Spinal cord (tissue), 10 donors: ENCODE results near the gene ZNF630. TPM values are rescaled to one million over a fixed set of nuclear protein-coding genes. Genes with fewer than 3 reads are reported as not detected.
A peak's percentile ranks its signal among the peaks of the same experiment; 100 is the strongest.

Experiments used
- DNase-seq, 6 donors: peaks; one replicate each; pipeline versions ENCODE4 v3.0.0 to v3.0.0-alpha.2; 2013 to 2015; ENCODE audit warnings: low spot score in 6 of 6, low read depth in 4 of 6
- H3K27ac ChIP-seq: one replicate; pipeline ENCODE4 v1.5.1; 2013; ENCODE audit warnings: low read depth, low read length, control low read depth
- H3K27me3 ChIP-seq: one replicate; pipeline ENCODE4 v1.6.1; 2013; ENCODE audit warnings: low read length; ENCODE audit not compliant: control insufficient read depth, insufficient read depth
- H3K36me3 ChIP-seq: one replicate; pipeline ENCODE4 v1.6.1; 2013; ENCODE audit warnings: low read length; ENCODE audit not compliant: control insufficient read depth, insufficient read depth
- H3K4me1 ChIP-seq: one replicate; pipeline ENCODE4 v1.6.1; 2013; ENCODE audit warnings: low read length; ENCODE audit not compliant: control insufficient read depth, insufficient read depth
- H3K4me3 ChIP-seq: one replicate; pipeline ENCODE4 v1.5.1; 2013; ENCODE audit warnings: low read depth, low read length, control low read depth
- H3K9me3 ChIP-seq: one replicate; pipeline ENCODE4 v1.6.1; 2013; ENCODE audit warnings: low read length; ENCODE audit not compliant: control insufficient read depth, insufficient read depth
- WGBS: methylation state at CpG from one replicate; pipeline ENCODE4 v1.1.5; 2013; ENCODE audit warnings: missing lambda C conversion rate; ENCODE audit not compliant: insufficient coverage; 5-methylcytosine and 5-hydroxymethylcytosine counted together
- polyA plus RNA-seq, 2 donors: library from polyadenylated mRNA; unstranded; fragments of 120-200 nt; gene quantifications; one replicate each; pipeline ENCODE4 v1.2.1, GENCODE V29; 2013; ENCODE audit not compliant: insufficient read length in 2 of 2
- total RNA-seq, 2 donors: library from RNA; depleted of rRNA in 1 of 2; stranded (reverse); fragments of 120-200 nt in 1 of 2; fragments of >200 nt in 1 of 2; gene quantifications; one replicate each; pipeline versions ENCODE4 v1.2.3 to v1.2.4, GENCODE V29; 2013 to 2014
- donor health status: healthy.

Gene ZNF630
- total and polyA plus RNA-seq, 4 donors = 4.4 to 6.2 (median 4.7) TPM

DNA sequence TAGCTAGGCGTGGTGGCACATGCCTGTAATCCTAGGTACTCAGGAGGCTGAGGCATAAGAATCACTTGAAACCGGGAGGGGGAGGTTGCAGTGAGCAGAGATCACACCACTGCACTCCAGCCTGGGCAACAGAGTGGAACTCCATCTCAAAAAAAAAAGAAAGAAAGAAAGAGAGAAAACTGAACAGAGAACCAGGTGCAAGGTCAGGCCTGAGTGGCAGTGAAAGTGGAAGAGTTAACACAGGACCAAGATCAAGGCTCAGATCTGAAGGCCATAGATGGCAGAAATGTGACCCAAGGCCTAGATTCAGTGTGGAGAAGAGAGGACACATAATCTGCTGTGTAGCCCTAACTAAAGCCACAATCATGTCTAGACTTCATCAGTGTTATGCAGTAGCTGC is 4.9 kb upstream of the ZNF630 start:
- 50% methylated on average over 1 of the region's 2 CpGs for WGBS
- Histone ChIP-seq H3K27me3 (no peaks in the 10 kb centered on the region), H3K36me3 (no peaks in the 10 kb centered on the region), H3K4me3 (no peak overlapping the region), H3K9me3 (no peaks in the 10 kb centered on the region), H3K27ac (no peak overlapping the region), H3K4me1 (peaks cover 3% of the 10 kb centered on the region)
- no peak for DNase-seq

DNA sequence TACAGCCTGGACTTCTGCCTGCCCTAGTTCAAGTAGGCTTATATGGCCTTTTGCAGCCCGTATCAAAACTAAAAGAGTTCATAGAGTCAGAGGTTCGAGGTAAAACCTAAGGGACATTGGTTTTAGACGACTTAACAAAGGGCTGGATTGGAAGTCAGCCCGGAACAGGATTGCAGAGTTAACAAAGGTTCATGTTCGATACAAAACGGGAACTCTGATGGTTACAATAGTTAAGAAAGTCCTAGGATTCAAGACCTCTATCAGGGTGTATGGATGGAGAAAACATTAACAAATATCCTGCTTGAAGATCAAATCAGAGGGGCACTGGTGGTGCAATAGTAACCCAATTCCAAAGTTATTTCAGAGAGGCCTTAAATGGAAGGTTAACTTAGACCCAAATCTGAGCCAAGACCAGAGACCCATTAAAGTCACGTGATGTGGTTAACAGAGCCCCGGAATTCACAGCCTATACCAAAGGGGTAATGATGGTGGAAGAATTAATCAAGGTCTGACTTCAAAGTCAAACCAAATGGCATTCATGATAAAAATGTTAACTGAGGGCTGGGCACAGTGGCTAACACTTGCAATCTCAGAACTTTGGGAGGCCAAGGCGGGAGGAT is 656 bp upstream of the ZNF630 start:
- no peak overlapping the region for H3K27ac ChIP-seq
- WGBS = 58% methylated on average over 5 of the region's 9 CpGs

DNA sequence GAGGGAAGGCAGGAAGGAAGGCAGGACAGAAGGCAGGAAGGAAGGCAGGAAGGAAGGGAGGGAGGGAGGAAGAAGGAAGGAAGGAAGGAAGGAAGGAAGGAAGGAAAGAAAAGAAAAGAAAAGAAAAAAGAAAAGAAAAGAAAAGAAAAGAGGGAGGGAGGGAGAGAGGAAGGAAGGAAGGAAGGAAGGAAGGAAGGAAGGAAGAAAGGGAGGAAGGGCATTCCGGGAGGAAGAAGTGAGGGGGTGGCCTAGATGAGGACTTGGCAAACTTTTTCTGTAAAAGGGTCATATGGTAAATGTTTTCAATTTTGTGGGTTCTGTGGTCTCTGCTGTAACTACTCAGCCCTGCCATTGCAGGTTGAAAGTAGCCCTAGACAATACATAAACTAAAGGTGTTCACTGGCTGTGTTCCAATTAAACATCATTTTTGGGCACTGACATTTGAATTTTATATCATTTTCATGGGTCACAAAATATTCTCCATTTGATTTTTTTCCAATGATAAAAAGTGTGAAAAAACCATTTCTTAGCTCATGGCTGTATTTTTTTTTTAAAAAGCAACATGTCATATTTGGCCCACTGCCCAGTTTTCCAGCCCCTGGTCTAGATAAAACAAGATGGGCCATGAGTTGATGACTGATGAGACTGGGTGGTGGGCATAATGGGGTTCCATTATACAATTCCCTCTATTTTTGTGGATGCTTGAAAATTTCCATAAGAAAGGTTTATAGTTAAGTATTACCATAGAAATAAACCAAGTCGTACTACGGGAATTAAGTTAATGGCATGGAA is 3.1 kb downstream of the ZNF630 start:
- Histone ChIP-seq H3K36me3 (peaks cover 3% of the 10 kb centered on the region), H3K4me3 (no peak overlapping the region), H3K27ac (no peak overlapping the region), H3K27me3 (no peaks in the 10 kb centered on the region), H3K9me3 (no peaks in the 10 kb centered on the region), H3K4me1 (peaks cover 3% of the 10 kb centered on the region)
- no peak for DNase-seq
- WGBS = 86% methylated on average over 1 of the region's 3 CpGs

More for the DNA sequence above, 656 bp upstream of the ZNF630 start:
- DNase-seq = no peak
- no peaks in the 10 kb centered on the region for H3K36me3 ChIP-seq
- no peaks in the 10 kb centered on the region for H3K27me3 ChIP-seq
- H3K9me3 ChIP-seq = no peaks in the 10 kb centered on the region
- peak overlapping the region; percentile 80 for H3K4me3 ChIP-seq
- H3K4me1 ChIP-seq = peaks cover 3% of the 10 kb centered on the region

DNA sequence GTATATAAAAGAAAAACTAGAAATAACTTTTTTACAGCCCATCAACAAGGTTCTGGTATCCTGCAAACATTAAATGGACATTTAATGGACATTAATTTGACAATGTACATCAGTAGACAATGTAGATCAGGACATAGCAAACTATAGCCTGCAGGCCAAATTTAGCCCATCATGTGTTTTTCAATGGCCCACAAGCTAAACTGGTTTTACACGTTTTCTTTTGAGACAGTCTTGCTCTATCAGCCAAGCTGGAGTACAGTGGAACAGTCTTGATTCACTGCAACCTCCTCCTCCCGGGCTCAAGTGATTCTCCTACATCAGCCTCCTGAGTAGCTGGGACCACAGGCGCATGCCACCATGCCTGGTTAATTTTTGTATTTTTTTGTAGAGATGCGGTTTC is 7.2 kb downstream of the ZNF630 start:
- no peaks in the 10 kb centered on the region for H3K27me3 ChIP-seq
- 60% methylated on average over 3 of the region's 4 CpGs for WGBS
- no peak overlapping the region for H3K4me3 ChIP-seq
- no peak for DNase-seq
- H3K27ac ChIP-seq = no peak overlapping the region
- peaks cover 3% of the 10 kb centered on the region for H3K36me3 ChIP-seq
- H3K9me3 ChIP-seq = peaks cover 4% of the 10 kb centered on the region
- no peaks in the 10 kb centered on the region for H3K4me1 ChIP-seq

DNA sequence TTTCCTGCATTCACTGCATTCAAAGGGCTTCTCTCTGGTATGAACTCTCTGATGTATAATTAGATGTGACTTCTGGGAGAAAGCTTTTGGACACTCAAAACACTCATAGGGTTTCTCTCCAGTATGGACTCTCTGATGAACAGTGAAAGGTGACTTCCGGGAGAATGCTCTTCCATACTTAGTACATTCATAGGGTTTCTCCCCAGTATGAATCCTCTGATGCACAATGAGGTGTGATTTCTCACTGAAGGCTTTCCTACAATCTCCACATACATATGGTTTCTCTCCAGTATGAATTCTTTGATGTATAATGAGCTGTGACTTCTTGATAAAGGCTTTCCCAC is 12.2 kb downstream of the ZNF630 start:
- Histone ChIP-seq H3K27me3 (no peaks in the 10 kb centered on the region), H3K9me3 (peaks cover 4% of the 10 kb centered on the region), H3K36me3 (peaks cover under 1% of the 10 kb centered on the region), H3K4me1 (no peaks in the 10 kb centered on the region), H3K4me3 (no peak overlapping the region), H3K27ac (no peak overlapping the region)
- DNase-seq = no peak
- WGBS = no CpG with 5 or more reads among the region's 1 CpG

DNA sequence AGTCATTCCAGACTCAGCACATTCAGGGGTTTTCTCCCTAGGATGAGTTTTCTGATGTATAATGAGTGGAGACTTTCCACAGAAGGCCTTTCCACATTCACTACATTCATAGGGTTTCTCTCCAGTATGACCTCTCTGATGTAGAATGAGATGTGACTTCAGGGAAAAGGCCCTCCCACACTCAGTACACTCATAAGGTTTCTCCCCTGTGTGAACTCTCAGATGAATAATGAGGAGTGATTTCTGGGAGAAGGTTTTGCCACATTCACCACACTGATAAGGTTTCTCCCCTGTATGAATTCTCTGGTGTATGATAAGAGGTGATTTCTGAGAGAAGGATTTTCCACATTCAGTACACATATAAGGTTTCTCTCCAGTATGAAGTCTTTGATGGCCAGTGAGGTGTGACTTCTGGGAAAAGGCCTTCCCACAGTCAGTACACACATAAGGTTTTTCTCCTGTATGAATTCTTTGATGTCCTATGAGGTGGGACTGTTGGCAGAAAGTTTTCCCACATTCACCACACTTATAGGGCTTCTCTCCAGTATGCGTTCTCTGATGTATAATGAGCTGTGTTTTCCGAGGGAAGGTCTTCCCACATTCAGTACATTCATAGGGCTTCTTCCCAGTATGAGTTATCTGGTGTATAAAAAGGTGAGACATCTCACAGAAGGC is 12.7 kb downstream of the ZNF630 start:
- no peak overlapping the region for H3K27ac ChIP-seq
- WGBS = no CpG with 5 or more reads among the region's 2 CpGs
- no peaks in the 10 kb centered on the region for H3K36me3 ChIP-seq
- DNase-seq = no peak
- no peaks in the 10 kb centered on the region for H3K27me3 ChIP-seq
- no peaks in the 10 kb centered on the region for H3K4me1 ChIP-seq
- H3K9me3 ChIP-seq = peaks cover 4% of the 10 kb centered on the region
- no peak overlapping the region for H3K4me3 ChIP-seq

DNA sequence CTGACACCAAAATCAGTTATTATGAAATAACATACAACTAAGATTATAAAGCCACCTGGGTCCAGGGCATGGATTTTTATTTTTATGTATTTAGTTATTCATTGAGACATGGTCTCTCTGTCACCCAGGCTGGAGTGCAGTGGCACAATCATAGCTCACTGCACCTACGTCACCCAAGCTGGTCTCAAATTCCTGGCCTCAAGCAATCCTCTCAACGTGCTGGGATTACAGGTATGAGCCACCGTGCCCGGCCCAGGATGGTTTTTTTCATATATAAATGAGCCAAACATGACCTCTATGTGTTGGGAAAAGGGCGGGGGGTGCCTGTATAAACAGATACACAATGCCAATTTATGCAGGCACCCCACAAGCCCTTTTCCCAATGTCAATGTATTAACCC is 24.6 kb downstream of the ZNF630 start:
- Histone ChIP-seq H3K27me3 (no peaks in the 10 kb centered on the region), H3K27ac (no peak overlapping the region), H3K9me3 (peaks cover 3% of the 10 kb centered on the region), H3K4me1 (no peaks in the 10 kb centered on the region), H3K36me3 (no peaks in the 10 kb centered on the region), H3K4me3 (no peak overlapping the region)
- 80% methylated on average over 1 of the region's 5 CpGs for WGBS
- no peak for DNase-seq

DNA sequence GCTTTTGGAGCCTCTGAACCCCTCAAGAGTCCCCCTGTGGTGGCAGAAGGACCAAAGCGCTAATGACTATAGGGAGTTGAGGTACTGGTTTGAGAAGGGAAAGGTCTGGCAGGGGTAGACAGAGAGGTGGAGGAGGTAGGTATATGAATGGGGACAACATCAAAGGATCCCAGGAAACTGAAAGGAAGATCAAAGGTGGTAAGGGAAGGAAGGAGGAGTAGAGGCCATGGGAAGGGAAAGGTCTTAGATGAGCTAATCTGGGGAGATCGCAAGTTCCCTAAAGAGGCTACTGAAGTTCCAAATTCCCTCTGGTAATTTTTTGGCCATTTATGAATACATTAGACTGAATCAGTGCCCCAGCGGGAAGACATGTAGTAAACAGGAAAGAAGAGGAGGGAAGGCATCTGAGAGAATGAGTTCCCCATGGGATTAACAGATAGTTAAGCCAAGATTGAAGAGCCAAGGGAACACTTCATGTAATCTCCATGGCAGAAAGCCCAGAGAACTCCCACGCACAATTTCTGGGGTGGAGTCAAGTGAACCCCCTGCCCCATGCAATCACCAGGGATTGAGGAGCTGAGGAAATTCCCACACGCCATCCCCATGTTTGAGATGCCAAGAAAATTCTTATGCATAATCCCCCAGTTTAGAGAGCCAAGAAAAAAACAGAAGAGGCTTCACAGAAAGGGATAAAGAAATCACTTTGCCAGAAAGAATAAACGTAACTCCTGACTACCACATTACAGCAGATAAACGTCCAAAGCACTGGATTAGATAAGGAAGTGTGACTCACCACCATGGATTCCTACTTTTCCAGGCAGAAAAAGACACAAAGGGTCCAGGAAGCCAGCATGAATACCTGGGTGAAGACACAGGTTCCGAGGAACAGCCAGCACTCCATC is 25.8 kb downstream of the ZNF630 start:
- no peaks in the 10 kb centered on the region for H3K27me3 ChIP-seq
- no peak overlapping the region for H3K4me3 ChIP-seq
- 86% methylated on average over 2 of the region's 8 CpGs for WGBS
- peaks cover 3% of the 10 kb centered on the region for H3K9me3 ChIP-seq
- peak in 1 of 6 donors; percentile 24 for DNase-seq
- no peak overlapping the region for H3K27ac ChIP-seq
- H3K36me3 ChIP-seq = no peaks in the 10 kb centered on the region
- H3K4me1 ChIP-seq = no peaks in the 10 kb centered on the region

DNA sequence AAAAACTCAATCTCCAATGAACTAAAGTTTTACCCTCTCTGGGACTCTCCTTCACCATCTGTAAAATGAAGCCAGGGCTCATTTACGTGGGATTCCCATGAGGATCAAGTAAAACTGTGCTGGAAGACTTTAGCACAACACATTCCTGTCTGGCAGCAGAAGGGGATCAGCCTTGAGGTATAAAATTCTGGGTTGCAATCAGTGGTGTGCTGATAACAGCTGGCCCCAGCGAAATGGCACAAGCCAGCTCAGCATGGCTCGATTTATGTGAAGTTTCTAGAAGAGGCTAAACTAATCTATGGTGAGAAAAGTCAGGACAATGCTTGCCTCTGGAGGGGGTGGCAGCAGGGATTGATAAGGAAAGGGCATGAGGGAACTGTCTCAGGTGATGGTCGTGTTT is 28.4 kb downstream of the ZNF630 start:
- 61% methylated on average over 3 of the region's 4 CpGs for WGBS
- peaks cover 3% of the 10 kb centered on the region for H3K9me3 ChIP-seq
- no peaks in the 10 kb centered on the region for H3K36me3 ChIP-seq
- no peak overlapping the region for H3K27ac ChIP-seq
- no peak for DNase-seq
- no peaks in the 10 kb centered on the region for H3K27me3 ChIP-seq
- no peaks in the 10 kb centered on the region for H3K4me1 ChIP-seq
- H3K4me3 ChIP-seq = no peak overlapping the region
